Testis (tissue), 3 donors: Measurements from ENCODE around the gene L1CAM. TPM values are rescaled to one million over a fixed set of nuclear protein-coding genes. Genes with fewer than 3 reads are reported as not detected.

Source experiments
- DNase-seq: peaks from one replicate; pipeline ENCODE4 v3.0.0-alpha.2; 2019
- H3K27ac ChIP-seq, 2 donors: fragments of 200-600 bp; sonication (generic); one replicate each; pipeline ENCODE4 v1.5.1; 2019
- H3K27me3 ChIP-seq: fragments of 200-600 bp; sonication (generic); one replicate; pipeline ENCODE4 v1.5.1; 2019
- H3K36me3 ChIP-seq: fragments of 200-600 bp; sonication (generic); one replicate; pipeline ENCODE4 v1.5.1; 2017; ENCODE audit warnings: low read depth; ENCODE audit errors: missing control alignments
- H3K4me1 ChIP-seq: fragments of 200-600 bp; sonication (generic); one replicate; pipeline ENCODE4 v1.5.1; 2019
- H3K4me3 ChIP-seq, 2 donors: fragments of 200-600 bp; sonication (generic); one replicate each; pipeline ENCODE4 v1.5.1; 2017 to 2019
- H3K9me3 ChIP-seq: fragments of 200-600 bp; sonication (generic); one replicate; pipeline ENCODE4 v1.5.1; 2017
- CTCF ChIP-seq, 3 experiments: fragments of 450-650 bp in 2 of 3; fragments of 200-600 bp in 1 of 3; sonication (generic) in 1 of 3; IDR thresholded peaks; one replicate each; pipeline ENCODE4 v1.5.1; 2016 to 2019; ENCODE audit warnings: antibody characterized with exemption in 3 of 3, mild to moderate bottlenecking in 2 of 3, moderate library complexity in 1 of 3
- POLR2A ChIP-seq: fragments of 450-650 bp; IDR thresholded peaks from one replicate; pipeline ENCODE4 v1.6.1; 2017; ENCODE audit warnings: antibody characterized with exemption, mild to moderate bottlenecking, moderate library complexity
- WGBS, 2 donors: methylation state at CpG; one replicate each; pipeline ENCODE4 v1.1.5; 2018; 5-methylcytosine and 5-hydroxymethylcytosine counted together
- intact Hi-C: fragments of 100-400 bp; cut with DNase I; formaldehyde crosslinking; loops from one replicate; pipeline ENCODE4 v1.15.1; 2023; ENCODE audit warnings: low total_unique reads
- polyA plus RNA-seq: library from polyadenylated mRNA; stranded (reverse); fragments of 350-450 nt; fragmentation: Illumina TruSeq; extraction: RNeasy Lipid Tissue Mini Kit (QIAGEN cat#74804); gene quantifications from one replicate; pipeline ENCODE4 v1.2.3, GENCODE V29; 2014; ENCODE audit warnings: low read depth, low replicate concordance; ENCODE audit not compliant: insufficient read depth
- total RNA-seq, 2 donors: library from RNA; depleted of rRNA; stranded (reverse); fragments of >200 nt; gene quantifications; one replicate each; pipeline ENCODE4 v1.2.3, GENCODE V29; 2016

L1CAM gene
- total and polyA plus RNA-seq, 3 donors from 2014 or later = 1.7 to 4.5 (median 2.5) TPM

- Histone ChIP-seq H3K27ac (no peak overlapping the region), H3K4me1 (no peaks in the 10 kb centered on the region), H3K4me3 (no peak overlapping the region), H3K36me3 (no peaks in the 10 kb centered on the region), H3K27me3 (no peaks in the 10 kb centered on the region), H3K9me3 (no peaks in the 10 kb centered on the region)
- TF ChIP-seq CTCF (IDR thresholded peaks at IDR 0.05) (no peak), POLR2A (no peak)
- 76 to 80% methylated on average over 4 to 8 of the region's 8 CpGs for WGBS, 2 donors
- intact Hi-C loops = no loop called here
- no peak for DNase-seq
These were observed 1.4 kb upstream of the L1CAM start for GRCh38 chrX:153887385-153887784.

GRCh38 chrX:153886915-153887314 is 942 bp upstream of the L1CAM start:
- intact Hi-C loops = no loop called here
- TF ChIP-seq POLR2A = no peak
- no peak for TF ChIP-seq CTCF (IDR thresholded peaks at IDR 0.05)
- Histone ChIP-seq H3K27ac (no peak overlapping the region), H3K36me3 (no peaks in the 10 kb centered on the region), H3K9me3 (no peaks in the 10 kb centered on the region), H3K27me3 (no peaks in the 10 kb centered on the region), H3K4me1 (no peaks in the 10 kb centered on the region), H3K4me3 (no peak overlapping the region)
- DNase-seq = no peak
- 2 to 18% methylated on average over 4 to 5 of the region's 13 CpGs for WGBS, 2 donors

GRCh38 chrX:153885208-153885787 is 675 bp downstream of the L1CAM start:
- Histone ChIP-seq H3K4me1 (no peaks in the 10 kb centered on the region), H3K27ac (no peak overlapping the region), H3K4me3 (no peak overlapping the region), H3K36me3 (no peaks in the 10 kb centered on the region), H3K27me3 (no peaks in the 10 kb centered on the region), H3K9me3 (no peaks in the 10 kb centered on the region)
- TF ChIP-seq POLR2A (no peak), CTCF (IDR thresholded peaks at IDR 0.05) (no peak)
- no peak for DNase-seq
- WGBS, 2 donors = 0% methylated on average over 3 to 19 of the region's 32 CpGs
- intact Hi-C loops = no loop called here

- H3K27me3 ChIP-seq = no peaks in the 10 kb centered on the region
These were observed 1.4 kb downstream of the L1CAM start for GRCh38 chrX:153884590-153884989.

More at GRCh38 chrX:153884590-153884989, 1.4 kb downstream of the L1CAM start:
- intact Hi-C loops = no loop called here
- Histone ChIP-seq H3K4me3 (no peak overlapping the region), H3K9me3 (no peaks in the 10 kb centered on the region), H3K4me1 (no peaks in the 10 kb centered on the region), H3K36me3 (no peaks in the 10 kb centered on the region), H3K27ac (no peak overlapping the region)
- 70% methylated on average over 4 of the region's 6 CpGs; no CpG with 5 or more reads in 1 of the 2 donors for WGBS, 2 donors
- no peak for DNase-seq
- TF ChIP-seq CTCF (IDR thresholded peaks at IDR 0.05) (no peak), POLR2A (no peak)
